ENCODE data around the gene TNFRSF21.

DNA sequence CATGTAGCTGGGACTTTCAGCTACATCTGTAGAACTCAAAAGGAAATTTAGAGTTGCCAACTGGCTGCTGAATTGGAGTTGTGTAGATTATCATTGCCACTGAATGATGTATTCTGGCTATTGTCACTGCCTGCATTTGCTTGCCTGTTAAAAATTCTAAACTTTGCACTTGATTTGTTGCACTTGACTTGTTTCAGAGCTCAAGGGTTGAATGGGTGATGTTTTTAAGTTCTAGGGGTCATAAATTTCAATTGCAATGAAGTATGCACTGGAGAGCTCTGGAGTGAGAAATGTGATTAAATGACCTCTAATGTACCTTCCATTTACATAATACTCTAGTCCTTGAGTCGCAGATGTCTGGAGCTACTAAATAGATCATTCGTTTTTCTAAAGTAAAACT, 102.4 kb downstream of the TNFRSF21 start:
- TF ChIP-seq, protein P1, sequence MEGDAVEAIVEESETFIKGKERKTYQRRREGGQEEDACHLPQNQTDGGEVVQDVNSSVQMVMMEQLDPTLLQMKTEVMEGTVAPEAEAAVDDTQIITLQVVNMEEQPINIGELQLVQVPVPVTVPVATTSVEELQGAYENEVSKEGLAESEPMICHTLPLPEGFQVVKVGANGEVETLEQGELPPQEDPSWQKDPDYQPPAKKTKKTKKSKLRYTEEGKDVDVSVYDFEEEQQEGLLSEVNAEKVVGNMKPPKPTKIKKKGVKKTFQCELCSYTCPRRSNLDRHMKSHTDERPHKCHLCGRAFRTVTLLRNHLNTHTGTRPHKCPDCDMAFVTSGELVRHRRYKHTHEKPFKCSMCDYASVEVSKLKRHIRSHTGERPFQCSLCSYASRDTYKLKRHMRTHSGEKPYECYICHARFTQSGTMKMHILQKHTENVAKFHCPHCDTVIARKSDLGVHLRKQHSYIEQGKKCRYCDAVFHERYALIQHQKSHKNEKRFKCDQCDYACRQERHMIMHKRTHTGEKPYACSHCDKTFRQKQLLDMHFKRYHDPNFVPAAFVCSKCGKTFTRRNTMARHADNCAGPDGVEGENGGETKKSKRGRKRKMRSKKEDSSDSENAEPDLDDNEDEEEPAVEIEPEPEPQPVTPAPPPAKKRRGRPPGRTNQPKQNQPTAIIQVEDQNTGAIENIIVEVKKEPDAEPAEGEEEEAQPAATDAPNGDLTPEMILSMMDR (IDR thresholded peaks at IDR 0.05) = no peak
- no peak for TF ChIP-seq POLR2A (IDR thresholded peaks at IDR 0.05)

Data from heart left ventricle (tissue), 13 donors.